Neural progenitor cell (in vitro differentiated cells): ENCODE measurements around the gene CFAP43. TPM values are rescaled to one million over a fixed set of nuclear protein-coding genes. Genes with fewer than 3 reads are reported as not detected.

Experiments
- DNase-seq: peaks from one replicate; pipeline ENCODE4 v3.0.0-alpha.2; 2016; ENCODE audit warnings: low spot score
- H2AFZ ChIP-seq: fragments of 200-600 bp; sonication (generic); replicated peaks from 2 replicates; pipeline ENCODE4 v1.6.1; 2016; ENCODE audit warnings: antibody characterized with exemption
- H3F3A ChIP-seq: fragments of 200-600 bp; sonication (generic); 2 replicates; pipeline ENCODE4 v1.6.1; 2016; ENCODE audit warnings: antibody characterized with exemption, low read depth
- H3K27ac ChIP-seq: fragments of 200-600 bp; sonication (generic); 2 replicates; pipeline ENCODE4 v1.5.1; 2016; ENCODE audit warnings: mild to moderate bottlenecking
- H3K27me3 ChIP-seq: fragments of 200-600 bp; sonication (generic); 2 replicates; pipeline ENCODE4 v1.6.1; 2016; ENCODE audit warnings: mild to moderate bottlenecking, moderate library complexity
- H3K36me3 ChIP-seq: fragments of 200-600 bp; sonication (generic); 2 replicates; pipeline ENCODE4 v1.5.1; 2016
- H3K4me1 ChIP-seq: fragments of 200-600 bp; sonication (generic); 2 replicates; pipeline ENCODE4 v1.6.1; 2016; ENCODE audit warnings: mixed run types
- H3K4me2 ChIP-seq: fragments of 200-600 bp; sonication (generic); 2 replicates; pipeline ENCODE4 v1.6.1; 2016
- H3K4me3 ChIP-seq: fragments of 200-600 bp; sonication (generic); 2 replicates; pipeline ENCODE4 v1.5.1; 2016
- H3K79me2 ChIP-seq: fragments of 200-600 bp; sonication (generic); 2 replicates; pipeline ENCODE4 v1.6.1; 2016; ENCODE audit warnings: low read depth
- H3K9ac ChIP-seq: fragments of 200-600 bp; sonication (generic); 2 replicates; pipeline ENCODE4 v1.6.1; 2016
- H3K9me3 ChIP-seq: fragments of 200-600 bp; sonication (generic); 2 replicates; pipeline ENCODE4 v1.5.1; 2016; ENCODE audit warnings: low read depth
- H4K20me1 ChIP-seq: fragments of 200-600 bp; sonication (generic); 2 replicates; pipeline ENCODE4 v1.6.1; 2016; ENCODE audit warnings: low read depth
- H3K27ac Mint-ChIP-seq: 3 replicates; pipeline ENCODE4 v1.8.0; 2021; ENCODE audit warnings: mixed read lengths
- H3K27me3 Mint-ChIP-seq: 2 replicates; pipeline ENCODE4 v1.8.0; 2022; ENCODE audit warnings: low read depth, mild to moderate bottlenecking, inconsistent platforms, moderate library complexity, mixed read lengths; ENCODE audit not compliant: insufficient read depth
- H3K36me3 Mint-ChIP-seq: 3 replicates; pipeline ENCODE4 v1.8.0; 2021; ENCODE audit warnings: mixed read lengths
- H3K4me1 Mint-ChIP-seq: 3 replicates; pipeline ENCODE4 v1.8.0; 2021; ENCODE audit warnings: mixed read lengths
- H3K4me3 Mint-ChIP-seq: 3 replicates; pipeline ENCODE4 v1.8.0; 2021; ENCODE audit warnings: mild to moderate bottlenecking, moderate library complexity, mixed read lengths
- H3K9me3 Mint-ChIP-seq: 3 replicates; pipeline ENCODE4 v1.8.0; 2020; ENCODE audit warnings: mixed read lengths
- EZH2 ChIP-seq: fragments of 200-600 bp; sonication (generic); IDR thresholded peaks from 2 replicates; pipeline ENCODE4 v1.6.1; 2017; ENCODE audit warnings: antibody characterized with exemption, mild to moderate bottlenecking, moderate library complexity
- EZH2phosphoT487 ChIP-seq: fragments of 200-600 bp; sonication (generic); IDR thresholded peaks from 2 replicates; pipeline ENCODE4 v1.6.1; 2017; ENCODE audit warnings: antibody characterized with exemption
- total RNA-seq: library from RNA; depleted of rRNA; stranded (reverse); fragments of >200 nt; gene quantifications from 2 replicates; pipeline ENCODE4 v1.2.3, GENCODE V29; 2015; ENCODE audit warnings: low replicate concordance
- TF ChIP-seq, protein P1 (sequence below): fragments of 200-600 bp; sonication (generic); IDR thresholded peaks from 2 replicates; pipeline ENCODE4 v1.5.1; 2017; ENCODE audit warnings: antibody characterized with exemption, mild to moderate bottlenecking

Gene CFAP43
- total RNA-seq, 1 donor from 2014 or later: 2.7 TPM

DNA sequence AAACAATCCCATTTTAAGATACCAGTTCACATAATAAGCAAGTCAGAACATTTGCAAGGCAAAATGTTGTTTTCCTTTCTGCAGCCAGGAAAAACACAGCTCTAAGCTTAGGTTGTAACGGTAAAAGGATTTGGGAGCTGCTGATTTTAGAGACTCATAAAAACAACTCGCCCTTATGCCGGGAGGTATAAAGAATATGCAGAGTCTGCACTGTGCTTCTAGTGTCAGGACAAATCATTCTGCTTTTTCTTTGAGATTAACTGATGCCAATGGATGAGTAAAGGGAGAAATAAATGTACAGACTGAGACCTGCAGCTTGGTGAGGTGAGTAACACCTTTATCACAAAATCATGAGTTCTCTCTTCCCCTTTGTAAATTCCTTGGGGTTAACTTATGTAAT lies 112.2 kb downstream of the CFAP43 start:
- H3K4me3 Mint-ChIP-seq: no peak overlapping the region
- no peaks in the 10 kb centered on the region for H4K20me1 ChIP-seq
- no peak overlapping the region for H3K4me3 ChIP-seq
- H3K36me3 Mint-ChIP-seq: no peaks in the 10 kb centered on the region
- H2AFZ ChIP-seq: peak overlapping the region; percentile 96
- no peaks in the 10 kb centered on the region for H3K9me3 ChIP-seq
- H3K9me3 Mint-ChIP-seq: no peaks in the 10 kb centered on the region
- peaks cover 32% of the 10 kb centered on the region for H3F3A ChIP-seq
- H3K27ac Mint-ChIP-seq: no peak overlapping the region
- H3K4me1 ChIP-seq: peaks cover 30% of the 10 kb centered on the region
- H3K27me3 Mint-ChIP-seq: no peaks in the 10 kb centered on the region
- H3K4me1 Mint-ChIP-seq: peaks cover 28% of the 10 kb centered on the region
- H3K79me2 ChIP-seq: peaks cover 20% of the 10 kb centered on the region
- no peak overlapping the region for H3K9ac ChIP-seq
- peak overlapping the region; percentile 50 for H3K27ac ChIP-seq
- no peak for DNase-seq
- H3K4me2 ChIP-seq: peak overlapping the region; percentile 82
- TF ChIP-seq, protein P1, sequence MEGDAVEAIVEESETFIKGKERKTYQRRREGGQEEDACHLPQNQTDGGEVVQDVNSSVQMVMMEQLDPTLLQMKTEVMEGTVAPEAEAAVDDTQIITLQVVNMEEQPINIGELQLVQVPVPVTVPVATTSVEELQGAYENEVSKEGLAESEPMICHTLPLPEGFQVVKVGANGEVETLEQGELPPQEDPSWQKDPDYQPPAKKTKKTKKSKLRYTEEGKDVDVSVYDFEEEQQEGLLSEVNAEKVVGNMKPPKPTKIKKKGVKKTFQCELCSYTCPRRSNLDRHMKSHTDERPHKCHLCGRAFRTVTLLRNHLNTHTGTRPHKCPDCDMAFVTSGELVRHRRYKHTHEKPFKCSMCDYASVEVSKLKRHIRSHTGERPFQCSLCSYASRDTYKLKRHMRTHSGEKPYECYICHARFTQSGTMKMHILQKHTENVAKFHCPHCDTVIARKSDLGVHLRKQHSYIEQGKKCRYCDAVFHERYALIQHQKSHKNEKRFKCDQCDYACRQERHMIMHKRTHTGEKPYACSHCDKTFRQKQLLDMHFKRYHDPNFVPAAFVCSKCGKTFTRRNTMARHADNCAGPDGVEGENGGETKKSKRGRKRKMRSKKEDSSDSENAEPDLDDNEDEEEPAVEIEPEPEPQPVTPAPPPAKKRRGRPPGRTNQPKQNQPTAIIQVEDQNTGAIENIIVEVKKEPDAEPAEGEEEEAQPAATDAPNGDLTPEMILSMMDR: no peak
- no peak for TF ChIP-seq EZH2
- TF ChIP-seq EZH2phosphoT487: no peak
- H3K36me3 ChIP-seq: no peaks in the 10 kb centered on the region
- no peaks in the 10 kb centered on the region for H3K27me3 ChIP-seq

DNA sequence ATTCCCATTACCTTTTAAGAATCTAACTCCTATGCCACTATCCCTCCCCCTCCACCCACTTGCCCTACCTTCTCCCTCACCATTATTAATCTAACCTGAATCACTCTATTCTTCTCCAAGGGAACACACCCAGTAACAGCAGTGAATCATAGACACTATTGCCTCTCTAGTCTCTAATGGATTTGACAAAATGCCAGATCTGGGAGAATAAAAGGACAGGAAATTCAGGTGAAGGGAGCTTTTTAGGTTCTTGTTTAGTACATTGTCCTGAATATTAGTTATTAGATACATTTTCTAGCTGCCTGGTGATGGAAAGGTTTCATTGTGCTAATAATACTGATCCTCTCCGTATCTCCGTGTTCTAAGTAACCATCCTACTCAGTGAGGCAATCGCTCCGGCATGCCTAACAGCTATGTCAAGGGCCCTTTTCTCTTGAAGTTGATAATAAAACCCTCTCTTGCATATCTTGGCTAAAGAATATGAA lies 114.3 kb downstream of the CFAP43 start:
- Histone ChIP-seq H3K9ac (no peak overlapping the region), H3F3A (peaks cover 29% of the 10 kb centered on the region), H3K4me2 (no peak overlapping the region), H3K9me3 (no peaks in the 10 kb centered on the region), H3K36me3 (no peaks in the 10 kb centered on the region), H3K27me3 (no peaks in the 10 kb centered on the region), H3K4me3 (no peak overlapping the region), H2AFZ (peak overlapping the region; percentile 13), H3K4me1 (peaks cover 19% of the 10 kb centered on the region), H3K79me2 (peaks cover 6% of the 10 kb centered on the region), H3K27ac (no peak overlapping the region), H4K20me1 (no peaks in the 10 kb centered on the region)
- no peaks in the 10 kb centered on the region for H3K9me3 Mint-ChIP-seq
- DNase-seq: no peak
- H3K27ac Mint-ChIP-seq: no peak overlapping the region
- TF ChIP-seq, protein P1: no peak
- no peak for TF ChIP-seq EZH2phosphoT487
- TF ChIP-seq EZH2: no peak
- H3K27me3 Mint-ChIP-seq: no peaks in the 10 kb centered on the region
- H3K4me3 Mint-ChIP-seq: no peak overlapping the region
- peaks cover 18% of the 10 kb centered on the region for H3K4me1 Mint-ChIP-seq
- no peaks in the 10 kb centered on the region for H3K36me3 Mint-ChIP-seq

DNA sequence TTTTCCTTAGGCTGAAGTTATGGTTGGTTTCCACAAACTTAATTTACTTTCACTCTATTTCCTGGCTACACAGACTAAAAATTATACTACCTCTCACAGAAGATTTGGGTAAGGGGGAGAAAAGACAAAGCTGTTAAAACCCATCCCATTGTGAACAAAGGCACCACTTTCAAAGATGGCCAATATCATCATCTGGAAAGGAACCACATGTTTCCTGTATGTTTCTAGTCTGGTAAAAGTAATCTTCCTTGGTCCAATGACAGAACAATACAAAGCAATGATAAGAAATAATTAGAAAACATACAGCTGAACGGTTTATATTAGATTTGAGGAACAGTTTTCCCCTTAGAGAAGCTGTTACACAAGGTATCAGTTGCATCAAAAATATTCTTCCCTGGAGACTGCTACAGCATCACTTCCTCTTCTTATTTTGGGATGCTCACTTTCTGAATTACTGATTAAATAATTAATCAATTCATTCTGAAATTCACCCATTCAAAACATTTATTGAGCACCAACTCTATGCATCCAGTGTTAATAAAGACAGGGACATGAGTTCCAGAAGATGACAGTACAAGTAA lies 118.7 kb downstream of the CFAP43 start:
- TF ChIP-seq EZH2phosphoT487 (no peak), EZH2 (no peak)
- TF ChIP-seq, protein P1: no peak
- no peaks in the 10 kb centered on the region for H3K36me3 ChIP-seq
- H3K27ac Mint-ChIP-seq: no peak overlapping the region
- no peak for DNase-seq
- no peak overlapping the region for H3K4me3 Mint-ChIP-seq
- H3K4me2 ChIP-seq: no peak overlapping the region
- H3K27ac ChIP-seq: no peak overlapping the region
- no peaks in the 10 kb centered on the region for H3K36me3 Mint-ChIP-seq
- H3K27me3 ChIP-seq: no peaks in the 10 kb centered on the region
- no peaks in the 10 kb centered on the region for H3F3A ChIP-seq
- H3K9me3 Mint-ChIP-seq: no peaks in the 10 kb centered on the region
- H3K4me1 Mint-ChIP-seq: peaks cover 2% of the 10 kb centered on the region
- H3K9ac ChIP-seq: no peak overlapping the region
- H3K4me1 ChIP-seq: no peaks in the 10 kb centered on the region
- H3K79me2 ChIP-seq: no peaks in the 10 kb centered on the region
- no peaks in the 10 kb centered on the region for H4K20me1 ChIP-seq
- H3K9me3 ChIP-seq: no peaks in the 10 kb centered on the region
- H2AFZ ChIP-seq: no peak overlapping the region
- H3K27me3 Mint-ChIP-seq: no peaks in the 10 kb centered on the region
- H3K4me3 ChIP-seq: no peak overlapping the region
